KMS-11 (cell line): Measurements from ENCODE around the gene USP14.
A peak's percentile ranks its signal among the peaks of the same experiment; 100 is the strongest.

Experiments
- H2AFZ ChIP-seq: fragments of 200-600 bp; sonication (generic); 2 replicates; pipeline ENCODE4 v1.6.1; 2016; ENCODE audit warnings: antibody characterized with exemption, mixed run types, low read depth
- H3K27ac ChIP-seq: fragments of 200-600 bp; sonication (generic); 2 replicates; pipeline ENCODE4 v1.6.1; 2016; ENCODE audit warnings: mild to moderate bottlenecking, mixed run types
- H3K27me3 ChIP-seq: fragments of 200-600 bp; sonication (generic); 2 replicates; pipeline ENCODE4 v1.6.1; 2017; ENCODE audit warnings: mild to moderate bottlenecking, low read depth, mixed run types, moderate library complexity; ENCODE audit not compliant: insufficient read depth
- H3K36me3 ChIP-seq: fragments of 200-600 bp; sonication (generic); 2 replicates; pipeline ENCODE4 v1.6.1; 2017; ENCODE audit warnings: mild to moderate bottlenecking, mixed run types; ENCODE audit not compliant: insufficient read depth
- H3K4me1 ChIP-seq: fragments of 200-600 bp; sonication (generic); 2 replicates; pipeline ENCODE4 v1.6.1; 2016; ENCODE audit warnings: mild to moderate bottlenecking, low read depth, mixed run types; ENCODE audit not compliant: poor library complexity, severe bottlenecking
- H3K4me2 ChIP-seq: fragments of 200-600 bp; sonication (generic); 2 replicates; pipeline ENCODE4 v1.7.0; 2016; ENCODE audit warnings: mild to moderate bottlenecking, mixed run types
- H3K4me3 ChIP-seq: fragments of 200-600 bp; sonication (generic); IDR thresholded peaks from 2 replicates; pipeline ENCODE4 v1.6.1; 2017; ENCODE audit warnings: low read depth, low read length, mixed read lengths; ENCODE audit not compliant: insufficient read depth
- H3K79me2 ChIP-seq: fragments of 200-600 bp; sonication (generic); 2 replicates; pipeline ENCODE4 v1.6.1; 2016; ENCODE audit warnings: low read depth, mixed run types; ENCODE audit not compliant: insufficient read depth
- H3K9ac ChIP-seq: fragments of 200-600 bp; sonication (generic); 2 replicates; pipeline ENCODE4 v1.6.1; 2016; ENCODE audit warnings: mild to moderate bottlenecking, mixed run types
- H4K20me1 ChIP-seq: fragments of 200-600 bp; sonication (generic); 2 replicates; pipeline ENCODE4 v1.6.1; 2016; ENCODE audit warnings: mild to moderate bottlenecking, mixed run types; ENCODE audit not compliant: insufficient read depth
- CTCF ChIP-seq: fragments of 200-600 bp; sonication (generic); conservative IDR thresholded peaks from 2 replicates; pipeline ENCODE4 v1.6.1; 2017; ENCODE audit warnings: low read depth, mild to moderate bottlenecking, antibody characterized with exemption, low read length, moderate library complexity, mixed read lengths

Gene USP14

GRCh38 chr18:210733-211132 lies 52.4 kb downstream of the USP14 start:
- H3K79me2 ChIP-seq = no peaks in the 10 kb centered on the region
- H3K9ac ChIP-seq = no peak overlapping the region
- TF ChIP-seq CTCF = no peak
- no peak overlapping the region for H3K27ac ChIP-seq
- no peak overlapping the region for H2AFZ ChIP-seq
- no peak overlapping the region for H3K4me3 ChIP-seq
- H3K4me2 ChIP-seq = no peak overlapping the region
- no peaks in the 10 kb centered on the region for H4K20me1 ChIP-seq
- H3K36me3 ChIP-seq = peaks cover 26% of the 10 kb centered on the region; the same call in 1 of the 2 replicates
- H3K4me1 ChIP-seq = no peaks in the 10 kb centered on the region
- no peaks in the 10 kb centered on the region for H3K27me3 ChIP-seq

- TF ChIP-seq CTCF = no peak
- H3K27ac ChIP-seq = no peak overlapping the region
- H3K9ac ChIP-seq = no peak overlapping the region
- no peak overlapping the region for H2AFZ ChIP-seq
- no peaks in the 10 kb centered on the region for H3K27me3 ChIP-seq
- H3K36me3 ChIP-seq = peaks cover 26% of the 10 kb centered on the region; the same call in 1 of the 2 replicates
- no peaks in the 10 kb centered on the region for H3K79me2 ChIP-seq
- H4K20me1 ChIP-seq = no peaks in the 10 kb centered on the region
- H3K4me3 ChIP-seq = no peak overlapping the region
- no peaks in the 10 kb centered on the region for H3K4me1 ChIP-seq
- H3K4me2 ChIP-seq = no peak overlapping the region
Measured at GRCh38 chr18:211582-211981, 53.2 kb downstream of the USP14 start.

- Histone ChIP-seq H2AFZ (no peak overlapping the region), H3K4me1 (no peaks in the 10 kb centered on the region), H4K20me1 (no peaks in the 10 kb centered on the region), H3K27me3 (no peaks in the 10 kb centered on the region), H3K79me2 (no peaks in the 10 kb centered on the region), H3K27ac (no peak overlapping the region), H3K4me3 (no peak overlapping the region), H3K36me3 (peaks cover 26% of the 10 kb centered on the region; the same call in 1 of the 2 replicates), H3K9ac (no peak overlapping the region), H3K4me2 (no peak overlapping the region)
- TF ChIP-seq CTCF = 0 out of 2 replicates have a peak, but pooled peaks have one; percentile 4
Measured at GRCh38 chr18:212780-213179, 54.4 kb downstream of the USP14 start.

GRCh38 chr18:213505-213904 lies 55.1 kb downstream of the USP14 start:
- H3K9ac ChIP-seq = no peak overlapping the region
- no peak for TF ChIP-seq CTCF
- H3K79me2 ChIP-seq = no peaks in the 10 kb centered on the region
- H3K27ac ChIP-seq = no peak overlapping the region
- no peaks in the 10 kb centered on the region for H4K20me1 ChIP-seq
- no peaks in the 10 kb centered on the region for H3K4me1 ChIP-seq
- H3K4me3 ChIP-seq = no peak overlapping the region
- H3K36me3 ChIP-seq = peaks cover 20% of the 10 kb centered on the region; the same call in 1 of the 2 replicates
- no peak overlapping the region for H3K4me2 ChIP-seq
- H2AFZ ChIP-seq = no peak overlapping the region
- H3K27me3 ChIP-seq = no peaks in the 10 kb centered on the region
